GM12891 (cell line): ENCODE data around the gene FANCE.

ENCODE experiments used
- POLR2A ChIP-seq: IDR thresholded peaks from 2 replicates; pipeline ENCODE4 v1.6.1; 2011; ENCODE audit warnings: low read depth, low read length, control low read depth
- POLR2AphosphoS5 ChIP-seq: IDR thresholded peaks from 2 replicates; pipeline ENCODE4 v1.6.1; 2011; ENCODE audit warnings: low read depth, low read length, control low read depth
- SPI1 ChIP-seq: IDR thresholded peaks from 2 replicates; pipeline ENCODE4 v1.6.1; 2011; ENCODE audit warnings: low read depth, low read length, control low read depth

DNA sequence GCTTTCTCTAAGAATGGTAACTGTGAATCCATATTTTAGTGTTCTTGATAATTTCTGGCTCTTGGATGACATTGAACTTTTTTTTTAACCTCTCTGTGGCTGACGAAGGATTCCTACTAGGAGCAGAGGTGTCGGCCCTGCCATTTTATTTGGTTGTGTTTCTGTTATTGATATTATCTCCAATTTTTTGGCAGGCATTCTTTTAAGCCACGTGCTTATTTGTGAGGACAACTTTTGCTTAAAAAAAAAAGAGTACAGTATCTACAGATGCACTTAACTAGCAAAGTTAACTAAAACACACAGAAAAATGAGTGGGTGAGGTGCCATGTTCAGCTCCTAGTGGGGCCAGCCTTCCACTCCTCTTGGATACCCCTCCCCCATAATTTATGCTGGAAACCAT is 1.1 kb downstream of the FANCE start:
- no peak for TF ChIP-seq SPI1
- TF ChIP-seq POLR2AphosphoS5: no peak
- no peak for TF ChIP-seq POLR2A
